A673 (cell line): ENCODE data around the gene RPL31. TPM values are rescaled to one million over a fixed set of nuclear protein-coding genes. Genes with fewer than 3 reads are reported as not detected.

ENCODE experiments used
- BruUV-seq: library from RNA; stranded (reverse); fragments of 400-500 nt; replicated peaks from 2 replicates; lab custom pipeline; 2021; lab: Mats Ljungman, UMichigan
- CTCF ChIA-PET: fragments of 300-600 bp; sonication (Branson Sonifier 250); formaldehyde crosslinking; loops from one replicate; lab custom pipeline; 2022; ENCODE audit warnings: antibody characterized with exemption; lab: Charles Lee
- POLR2A ChIA-PET: fragments of 300-600 bp; sonication (Branson Sonifier 250); formaldehyde crosslinking; loops from one replicate; lab custom pipeline; 2022; ENCODE audit warnings: antibody characterized with exemption; ENCODE audit not compliant: low non-redundant PET; lab: Charles Lee
- DNase-seq: peaks from one replicate; pipeline ENCODE4 v3.0.0-alpha.2; 2015; ENCODE audit warnings: low spot score
- H3K27ac ChIP-seq: fragments of 200-600 bp; sonication (generic); 2 replicates; pipeline ENCODE4 v1.5.1; 2016; ENCODE audit warnings: mixed run types, low read depth, mild to moderate bottlenecking, mixed read lengths, antibody characterized with exemption, low read length; ENCODE audit not compliant: poor library complexity, severe bottlenecking
- H3K27me3 ChIP-seq: fragments of 200-600 bp; sonication (generic); replicated peaks from 2 replicates; pipeline ENCODE4 v1.6.1; 2017; ENCODE audit warnings: mixed run types, low read depth, mild to moderate bottlenecking, mixed read lengths, antibody characterized with exemption, low read length; ENCODE audit not compliant: insufficient read depth, poor library complexity
- H3K36me3 ChIP-seq: fragments of 200-600 bp; sonication (generic); 2 replicates; pipeline ENCODE4 v1.6.1; 2016; ENCODE audit warnings: mixed run types, mild to moderate bottlenecking, mixed read lengths, antibody characterized with exemption, low read length; ENCODE audit not compliant: insufficient read depth, poor library complexity, severe bottlenecking
- H3K4me1 ChIP-seq: fragments of 200-600 bp; sonication (generic); 2 replicates; pipeline ENCODE4 v1.6.1; 2017; ENCODE audit warnings: mixed run types, mild to moderate bottlenecking, mixed read lengths, antibody characterized with exemption, low read length; ENCODE audit not compliant: insufficient read depth, poor library complexity, severe bottlenecking
- H3K4me3 ChIP-seq: fragments of 200-600 bp; sonication (generic); 2 replicates; pipeline ENCODE4 v1.5.1; 2016; ENCODE audit warnings: low read depth, mixed run types, mild to moderate bottlenecking, mixed read lengths, low read length; ENCODE audit not compliant: poor library complexity, severe bottlenecking
- H3K9me3 ChIP-seq: fragments of 200-600 bp; sonication (generic); 2 replicates; pipeline ENCODE4 v1.6.1; 2016; ENCODE audit warnings: mixed run types, low read depth, mild to moderate bottlenecking, mixed read lengths, antibody characterized with exemption, low read length; ENCODE audit not compliant: poor library complexity, severe bottlenecking
- EZH2 ChIP-seq: fragments of 200-600 bp; sonication (generic); IDR thresholded peaks from 2 replicates; pipeline ENCODE4 v1.6.1; 2017; ENCODE audit warnings: borderline replicate concordance, low read depth, mild to moderate bottlenecking, mixed read lengths, antibody characterized with exemption, low read length; ENCODE audit not compliant: poor library complexity, severe bottlenecking
- intact Hi-C: fragments of 100-400 bp; cut with micrococcal nuclease; formaldehyde crosslinking; loops from one replicate; pipeline ENCODE4 v1.10.0; 2022; ENCODE audit not compliant: unreplicated experiment
- total RNA-seq: library from RNA; stranded (reverse); gene quantifications from 2 replicates; pipeline ENCODE4 v1.2.3, GENCODE V29; 2021
- TF ChIP-seq, protein P1 (sequence below): fragments of 300-800, 200-600 bp; sonication (generic); conservative IDR thresholded peaks from 2 replicates; pipeline ENCODE4 v1.5.1; 2017; ENCODE audit warnings: low read depth, mild to moderate bottlenecking, antibody characterized with exemption, low read length, moderate library complexity, mixed read lengths

RPL31 gene
- total RNA-seq, 1 experiment from 2014 or later = 1,196 TPM

DNA sequence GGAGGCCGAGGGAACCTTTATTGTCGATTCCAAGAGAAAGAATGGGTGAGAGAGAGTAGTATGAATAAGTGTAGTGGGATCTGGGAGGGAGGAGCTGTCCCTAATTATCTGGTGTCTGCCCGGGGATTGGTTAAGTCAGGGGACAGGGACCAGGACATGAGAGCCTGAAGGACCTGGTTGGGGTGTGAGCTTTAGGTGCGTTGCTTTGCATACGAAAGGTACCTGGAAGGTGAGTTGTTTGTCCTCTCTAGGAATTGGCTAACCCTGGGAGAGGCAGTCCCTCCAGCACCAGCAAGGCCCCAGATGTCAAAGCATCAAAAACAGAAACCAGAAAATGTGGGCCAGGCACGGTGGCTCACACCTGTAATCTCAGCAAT, 48.1 kb upstream of the RPL31 start:
- H3K27ac ChIP-seq = no peak overlapping the region
- H3K27me3 ChIP-seq = no peaks in the 10 kb centered on the region
- intact Hi-C loops = no loop called here
- H3K36me3 ChIP-seq = no peaks in the 10 kb centered on the region
- DNase-seq = no peak
- H3K4me3 ChIP-seq = no peak overlapping the region
- POLR2A ChIA-PET = no interaction called here
- TF ChIP-seq, protein P1, sequence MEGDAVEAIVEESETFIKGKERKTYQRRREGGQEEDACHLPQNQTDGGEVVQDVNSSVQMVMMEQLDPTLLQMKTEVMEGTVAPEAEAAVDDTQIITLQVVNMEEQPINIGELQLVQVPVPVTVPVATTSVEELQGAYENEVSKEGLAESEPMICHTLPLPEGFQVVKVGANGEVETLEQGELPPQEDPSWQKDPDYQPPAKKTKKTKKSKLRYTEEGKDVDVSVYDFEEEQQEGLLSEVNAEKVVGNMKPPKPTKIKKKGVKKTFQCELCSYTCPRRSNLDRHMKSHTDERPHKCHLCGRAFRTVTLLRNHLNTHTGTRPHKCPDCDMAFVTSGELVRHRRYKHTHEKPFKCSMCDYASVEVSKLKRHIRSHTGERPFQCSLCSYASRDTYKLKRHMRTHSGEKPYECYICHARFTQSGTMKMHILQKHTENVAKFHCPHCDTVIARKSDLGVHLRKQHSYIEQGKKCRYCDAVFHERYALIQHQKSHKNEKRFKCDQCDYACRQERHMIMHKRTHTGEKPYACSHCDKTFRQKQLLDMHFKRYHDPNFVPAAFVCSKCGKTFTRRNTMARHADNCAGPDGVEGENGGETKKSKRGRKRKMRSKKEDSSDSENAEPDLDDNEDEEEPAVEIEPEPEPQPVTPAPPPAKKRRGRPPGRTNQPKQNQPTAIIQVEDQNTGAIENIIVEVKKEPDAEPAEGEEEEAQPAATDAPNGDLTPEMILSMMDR = no peak
- TF ChIP-seq EZH2 = no peak
- CTCF ChIA-PET = no interaction called here
- H3K9me3 ChIP-seq = no peaks in the 10 kb centered on the region
- BruUV-seq = no TSS peak
- peaks cover 2% of the 10 kb centered on the region for H3K4me1 ChIP-seq

DNA sequence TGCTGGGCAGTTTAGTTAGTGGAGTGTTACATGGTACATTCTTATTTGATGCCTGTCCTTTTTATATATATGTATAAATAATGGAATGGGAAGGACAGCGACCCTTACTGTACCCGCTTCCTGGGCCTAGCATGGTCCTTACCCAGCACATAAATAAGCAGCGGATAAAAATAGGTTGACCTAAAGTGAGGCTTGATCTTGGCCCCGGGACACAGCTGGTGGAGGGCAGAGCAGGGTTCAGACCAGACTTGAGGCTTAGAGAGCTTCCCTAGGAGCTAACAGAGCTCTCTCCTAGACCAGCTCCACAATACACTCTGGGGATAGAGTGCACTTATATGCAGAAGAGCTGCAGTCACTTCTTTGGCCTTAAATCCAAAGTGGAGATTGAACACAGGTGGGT, 46.9 kb upstream of the RPL31 start:
- DNase-seq = no peak
- Histone ChIP-seq H3K4me1 (no peaks in the 10 kb centered on the region), H3K36me3 (no peaks in the 10 kb centered on the region), H3K4me3 (no peak overlapping the region), H3K9me3 (no peaks in the 10 kb centered on the region), H3K27me3 (no peaks in the 10 kb centered on the region), H3K27ac (no peak overlapping the region)
- intact Hi-C loops = no loop called here
- POLR2A ChIA-PET = no interaction called here
- CTCF ChIA-PET = no interaction called here
- TF ChIP-seq, protein P1 = no peak
- no peak for TF ChIP-seq EZH2
- no TSS peak for BruUV-seq

DNA sequence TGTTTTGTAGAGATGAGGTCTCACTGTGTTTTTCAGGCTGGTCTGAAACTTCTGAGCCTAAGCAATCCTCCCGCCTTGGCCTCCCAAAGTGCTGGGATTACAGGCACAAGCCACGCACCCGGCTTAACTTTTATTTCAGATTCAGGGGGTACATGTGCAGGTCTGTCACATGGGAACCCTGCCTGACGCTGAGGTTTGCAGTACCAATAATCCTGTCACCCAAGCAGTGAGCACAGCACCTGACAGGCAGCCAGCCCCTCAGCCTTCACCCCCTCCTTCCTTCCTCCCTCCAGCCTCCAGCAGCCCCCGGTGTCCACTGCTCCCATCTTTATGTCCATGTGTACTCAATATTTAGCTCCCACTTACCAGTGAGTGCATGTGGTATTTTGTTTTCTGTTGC, 46.0 kb upstream of the RPL31 start:
- POLR2A ChIA-PET = no interaction called here

More for the DNA sequence above, 46.0 kb upstream of the RPL31 start:
- Histone ChIP-seq H3K27me3 (no peaks in the 10 kb centered on the region), H3K4me1 (no peaks in the 10 kb centered on the region), H3K4me3 (no peak overlapping the region), H3K36me3 (no peaks in the 10 kb centered on the region), H3K9me3 (no peaks in the 10 kb centered on the region), H3K27ac (no peak overlapping the region)
- intact Hi-C loops = no loop called here
- no peak for DNase-seq
- no peak for TF ChIP-seq EZH2
- TF ChIP-seq, protein P1 = no peak
- CTCF ChIA-PET = interaction anchor here (0.6 kb wide), 1 partner anchor 244 kb away, joined by 5 read pairs; no protein-coding TSS in a partner anchor
- no TSS peak for BruUV-seq
